ENCODE results near the gene TMEM30A.

DNA sequence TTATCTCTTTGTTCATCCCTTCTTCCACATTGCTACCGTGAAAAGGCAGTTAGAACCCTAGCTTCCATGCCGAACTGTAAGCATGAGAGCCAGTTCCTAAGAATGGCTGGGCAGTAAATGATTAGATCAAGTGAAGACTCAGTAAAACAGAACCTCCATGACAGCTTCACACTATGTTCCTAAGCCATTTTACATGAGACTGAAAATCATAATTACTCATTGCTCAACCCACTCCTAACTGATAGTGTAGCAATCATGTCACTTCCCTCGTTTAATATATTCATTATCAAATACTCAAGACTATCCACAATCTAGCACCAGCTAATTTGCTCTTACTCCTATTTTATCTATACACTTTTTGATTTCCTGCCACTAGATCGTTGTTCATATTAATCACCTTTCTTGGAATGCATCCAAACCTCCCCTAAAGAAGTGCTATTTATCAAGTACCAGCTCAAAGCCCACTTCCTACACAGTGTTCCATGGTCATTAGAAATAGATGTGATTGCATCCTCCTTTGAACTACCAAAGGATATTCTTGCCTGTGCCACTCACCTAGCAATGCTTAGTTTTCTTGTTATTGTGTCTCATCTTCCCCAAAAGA, 6.0 kb downstream of the TMEM30A start:
- no peak for TF ChIP-seq CTCF (IDR thresholded peaks at IDR 0.05; ENCODE audit: low read length)
- no peak for TF ChIP-seq EZH2 (optimal IDR thresholded peaks at IDR 0.05; ENCODE audit: low read depth, low read length)

Data from MM.1S (cell line).